ENCODE data around the gene TMEM108. TPM values are rescaled to one million over a fixed set of nuclear protein-coding genes. Genes with fewer than 3 reads are reported as not detected.

TMEM108 gene
- total RNA-seq, 1 donor from 2014 or later, result 15.4 TPM

DNA sequence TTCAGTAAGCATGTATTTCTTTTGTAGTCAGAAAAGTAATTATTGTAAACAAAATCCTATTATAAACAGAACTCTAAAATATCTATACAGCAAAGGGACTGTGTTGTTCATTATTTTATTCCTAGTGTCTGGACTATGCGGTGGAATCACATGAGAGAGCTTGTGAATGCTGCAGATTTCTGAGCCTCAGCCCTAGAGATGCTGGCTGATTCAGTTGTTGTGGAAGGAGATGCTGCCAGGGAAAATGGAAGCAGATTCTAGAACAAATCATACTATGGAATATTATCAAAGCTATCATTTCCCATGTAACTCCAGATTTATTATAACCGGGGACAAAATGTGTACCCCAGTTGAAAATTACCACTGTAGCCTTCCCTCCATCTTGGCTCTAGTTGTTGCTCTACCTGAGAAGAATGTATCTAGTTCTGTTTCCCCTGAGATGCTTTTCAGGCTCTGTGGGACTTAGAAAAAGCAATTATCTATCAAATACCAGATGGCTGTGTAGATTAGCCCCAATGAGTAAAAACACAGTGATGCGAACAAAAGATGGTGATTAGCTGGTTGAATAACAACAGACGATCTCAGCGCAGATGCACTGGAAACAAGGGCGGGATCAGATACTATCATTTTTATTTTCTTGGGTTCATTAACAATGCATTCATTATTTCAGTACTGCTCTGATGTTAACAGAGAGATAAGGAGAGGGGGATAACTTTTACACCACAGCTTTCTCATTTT is 131.3 kb downstream of the TMEM108 start:
- no peaks in the 10 kb centered on the region for H3K4me1 ChIP-seq
- no peak for ATAC-seq
- no peak overlapping the region for H3K4me3 ChIP-seq
- H3K9me3 ChIP-seq, result no peaks in the 10 kb centered on the region
- no peak overlapping the region for H3K27ac ChIP-seq
- no peaks in the 10 kb centered on the region for H3K27me3 ChIP-seq
- no peaks in the 10 kb centered on the region for H3K36me3 ChIP-seq
- intact Hi-C loops (cut with DNase I), result no loop called here
- TF ChIP-seq, protein P1, sequence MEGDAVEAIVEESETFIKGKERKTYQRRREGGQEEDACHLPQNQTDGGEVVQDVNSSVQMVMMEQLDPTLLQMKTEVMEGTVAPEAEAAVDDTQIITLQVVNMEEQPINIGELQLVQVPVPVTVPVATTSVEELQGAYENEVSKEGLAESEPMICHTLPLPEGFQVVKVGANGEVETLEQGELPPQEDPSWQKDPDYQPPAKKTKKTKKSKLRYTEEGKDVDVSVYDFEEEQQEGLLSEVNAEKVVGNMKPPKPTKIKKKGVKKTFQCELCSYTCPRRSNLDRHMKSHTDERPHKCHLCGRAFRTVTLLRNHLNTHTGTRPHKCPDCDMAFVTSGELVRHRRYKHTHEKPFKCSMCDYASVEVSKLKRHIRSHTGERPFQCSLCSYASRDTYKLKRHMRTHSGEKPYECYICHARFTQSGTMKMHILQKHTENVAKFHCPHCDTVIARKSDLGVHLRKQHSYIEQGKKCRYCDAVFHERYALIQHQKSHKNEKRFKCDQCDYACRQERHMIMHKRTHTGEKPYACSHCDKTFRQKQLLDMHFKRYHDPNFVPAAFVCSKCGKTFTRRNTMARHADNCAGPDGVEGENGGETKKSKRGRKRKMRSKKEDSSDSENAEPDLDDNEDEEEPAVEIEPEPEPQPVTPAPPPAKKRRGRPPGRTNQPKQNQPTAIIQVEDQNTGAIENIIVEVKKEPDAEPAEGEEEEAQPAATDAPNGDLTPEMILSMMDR (IDR thresholded peaks at IDR 0.05), result no peak
- no peak for DNase-seq

DNA sequence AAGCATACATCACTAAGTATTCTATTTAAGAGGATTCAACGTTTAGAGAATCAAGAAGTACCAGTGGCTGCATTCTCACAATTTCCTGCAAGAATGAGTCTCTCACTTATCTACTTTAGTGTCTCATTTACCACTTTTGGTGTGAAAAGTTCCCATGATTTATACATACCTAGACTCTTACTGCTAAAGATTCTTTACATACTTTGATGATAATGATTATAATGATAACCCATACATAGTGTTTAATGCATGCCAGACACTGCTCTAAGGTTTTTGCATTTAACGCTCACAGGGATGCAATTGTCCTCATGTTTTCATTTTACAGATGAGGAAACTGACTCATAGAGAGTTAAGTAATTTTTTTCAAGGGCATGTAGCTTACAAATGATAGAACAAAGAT is 133.6 kb downstream of the TMEM108 start:
- no peak for ATAC-seq
- no peaks in the 10 kb centered on the region for H3K4me1 ChIP-seq
- H3K4me3 ChIP-seq, result no peak overlapping the region
- no peaks in the 10 kb centered on the region for H3K27me3 ChIP-seq
- no peak overlapping the region for H3K27ac ChIP-seq
- no peak for DNase-seq
- TF ChIP-seq, protein P1 (IDR thresholded peaks at IDR 0.05), result no peak
- intact Hi-C loops (cut with DNase I), result no loop called here
- H3K36me3 ChIP-seq, result no peaks in the 10 kb centered on the region
- H3K9me3 ChIP-seq, result no peaks in the 10 kb centered on the region

DNA sequence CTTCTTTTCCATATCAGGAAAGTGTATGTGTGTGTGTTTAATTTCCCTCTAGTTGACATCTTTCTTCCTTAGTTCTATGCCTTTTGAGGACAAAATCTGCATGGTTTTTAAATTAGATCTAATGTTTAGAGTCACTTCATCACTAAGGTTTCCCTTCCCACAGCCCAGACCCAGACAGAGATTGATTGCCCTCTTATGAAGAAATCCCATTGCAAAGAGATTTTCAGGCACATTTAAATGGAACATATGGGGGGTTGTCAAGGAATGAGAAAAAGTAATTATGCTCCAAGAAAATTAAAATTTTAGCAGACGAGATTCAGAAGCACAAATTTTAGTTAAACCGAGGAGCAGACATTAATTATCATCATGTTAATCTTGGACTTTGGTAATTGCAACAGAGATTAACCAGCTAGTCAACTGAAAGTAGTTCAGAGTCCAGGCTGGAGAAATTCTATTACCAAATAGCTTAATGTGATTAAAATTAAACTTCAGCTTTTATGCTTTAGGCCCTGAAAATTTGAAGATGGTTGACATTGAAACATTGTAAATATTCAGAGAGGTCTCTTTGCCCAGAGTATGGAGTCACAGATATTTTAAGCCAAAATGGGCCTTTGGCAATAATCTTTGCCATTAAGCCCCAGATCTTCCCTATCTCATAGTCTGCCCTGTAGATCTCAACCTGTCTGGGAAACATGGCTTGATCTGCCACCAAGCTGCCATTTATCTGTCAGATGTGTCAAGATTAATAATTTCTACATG is 143.4 kb downstream of the TMEM108 start:
- Histone ChIP-seq H3K36me3 (no peaks in the 10 kb centered on the region), H3K27me3 (no peaks in the 10 kb centered on the region), H3K4me3 (no peak overlapping the region), H3K9me3 (no peaks in the 10 kb centered on the region), H3K27ac (no peak overlapping the region), H3K4me1 (no peaks in the 10 kb centered on the region)
- ATAC-seq (no peak), DNase-seq (no peak)
- TF ChIP-seq, protein P1 (IDR thresholded peaks at IDR 0.05), result no peak
- intact Hi-C loops (cut with DNase I), result no loop called here

DNA sequence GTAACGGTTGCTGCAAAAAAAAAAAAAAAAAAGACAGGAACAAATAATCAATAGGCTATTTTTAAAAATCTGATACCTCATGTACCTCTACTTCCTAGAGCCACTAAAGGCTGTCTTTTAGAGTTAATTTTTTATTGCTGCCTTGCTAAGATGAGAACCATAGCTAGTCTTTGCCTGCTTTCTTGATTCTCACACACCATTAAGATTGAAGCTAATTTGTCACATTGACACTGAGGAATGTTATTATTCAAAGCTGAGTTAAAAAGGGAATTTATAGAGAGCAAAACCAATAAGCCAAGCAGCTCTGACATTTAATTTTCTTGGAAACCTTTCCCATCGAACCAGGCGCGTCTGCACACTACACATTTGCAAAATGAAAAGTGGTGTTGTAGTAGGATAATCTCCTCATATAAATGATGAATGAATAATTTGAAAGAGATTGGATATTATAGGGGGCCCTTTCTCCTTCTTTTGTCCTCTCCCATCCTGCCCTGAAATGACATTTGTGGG is 149.7 kb downstream of the TMEM108 start:
- Histone ChIP-seq H3K9me3 (no peaks in the 10 kb centered on the region), H3K36me3 (no peaks in the 10 kb centered on the region), H3K27ac (no peak overlapping the region), H3K4me3 (no peak overlapping the region), H3K27me3 (no peaks in the 10 kb centered on the region), H3K4me1 (no peaks in the 10 kb centered on the region)
- TF ChIP-seq, protein P1 (IDR thresholded peaks at IDR 0.05), result no peak
- ATAC-seq (no peak), DNase-seq (no peak)
- intact Hi-C loops (cut with DNase I), result no loop called here

DNA sequence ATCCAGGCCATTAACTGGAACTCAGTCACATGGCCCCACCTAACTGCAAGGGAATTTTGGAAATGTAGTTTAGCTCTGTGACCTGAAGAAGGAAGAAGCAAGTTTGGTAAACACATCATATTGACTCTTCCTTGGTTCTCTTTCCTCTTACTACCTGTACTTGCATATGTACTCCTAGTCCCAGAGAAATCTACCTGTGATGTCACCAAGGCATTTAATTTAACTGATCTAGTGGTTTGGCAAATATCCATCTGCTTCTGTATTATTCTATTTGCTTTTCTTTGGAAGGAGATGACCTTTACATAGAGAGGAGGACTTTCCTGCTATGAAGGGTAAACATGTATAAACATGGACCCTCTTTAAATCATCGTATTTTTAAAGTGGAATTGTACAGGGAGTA is 150.8 kb downstream of the TMEM108 start:
- Histone ChIP-seq H3K4me3 (no peak overlapping the region), H3K27me3 (no peaks in the 10 kb centered on the region), H3K9me3 (no peaks in the 10 kb centered on the region), H3K4me1 (no peaks in the 10 kb centered on the region), H3K27ac (no peak overlapping the region), H3K36me3 (no peaks in the 10 kb centered on the region)
- TF ChIP-seq, protein P1 (IDR thresholded peaks at IDR 0.05), result no peak
- ATAC-seq (no peak), DNase-seq (no peak)
- intact Hi-C loops (cut with DNase I), result no loop called here
